Hepatocyte (in vitro differentiated cells): ENCODE data around the gene FSD2. TPM values are rescaled to one million over a fixed set of nuclear protein-coding genes. Genes with fewer than 3 reads are reported as not detected.

ENCODE experiments used
- DNase-seq: peaks from one replicate; pipeline ENCODE4 v3.0.0-alpha.2; 2016; ENCODE audit warnings: low spot score
- H2AFZ ChIP-seq: fragments of 200-600 bp; sonication (generic); 2 replicates; pipeline ENCODE4 v1.6.0; 2016; ENCODE audit warnings: antibody characterized with exemption, mild to moderate bottlenecking
- H3K27ac ChIP-seq: fragments of 200-600 bp; sonication (generic); 2 replicates; pipeline ENCODE4 v1.5.1; 2016; ENCODE audit warnings: mild to moderate bottlenecking
- H3K27me3 ChIP-seq: fragments of 200-600 bp; sonication (generic); 2 replicates; pipeline ENCODE4 v1.6.1; 2016
- H3K36me3 ChIP-seq: fragments of 200-600 bp; sonication (generic); replicated peaks from 2 replicates; pipeline ENCODE4 v1.5.1; 2016; ENCODE audit warnings: low read depth; ENCODE audit not compliant: insufficient read depth
- H3K4me1 ChIP-seq: fragments of 200-600 bp; sonication (generic); 2 replicates; pipeline ENCODE4 v1.5.1; 2016; ENCODE audit warnings: mild to moderate bottlenecking, moderate library complexity; ENCODE audit not compliant: insufficient read depth
- H3K4me2 ChIP-seq: fragments of 200-600 bp; sonication (generic); 2 replicates; pipeline ENCODE4 v1.6.0; 2016
- H3K4me3 ChIP-seq: fragments of 200-600 bp; sonication (generic); 2 replicates; pipeline ENCODE4 v1.5.1; 2016; ENCODE audit warnings: mild to moderate bottlenecking
- H3K79me2 ChIP-seq: fragments of 200-600 bp; sonication (generic); 2 replicates; pipeline ENCODE4 v1.6.0; 2017; ENCODE audit warnings: mild to moderate bottlenecking
- H3K9me2 ChIP-seq: fragments of 200-600 bp; sonication (generic); replicated peaks from 2 replicates; pipeline ENCODE4 v1.6.0; 2017; ENCODE audit warnings: mild to moderate bottlenecking; ENCODE audit not compliant: insufficient read depth
- H3K9me3 ChIP-seq: fragments of 200-600 bp; sonication (generic); 2 replicates; pipeline ENCODE4 v1.5.1; 2016; ENCODE audit warnings: low read depth, mild to moderate bottlenecking
- H4K20me1 ChIP-seq: fragments of 200-600 bp; sonication (generic); 2 replicates; pipeline ENCODE4 v1.6.0; 2016; ENCODE audit warnings: mild to moderate bottlenecking; ENCODE audit not compliant: insufficient read depth, poor library complexity, severe bottlenecking
- CTCF ChIP-seq: fragments of 200-600 bp; sonication (generic); IDR thresholded peaks from 2 replicates; pipeline ENCODE4 v1.5.1; 2016; ENCODE audit warnings: antibody characterized with exemption, mild to moderate bottlenecking; ENCODE audit not compliant: poor library complexity
- EZH2 ChIP-seq: fragments of 200-600 bp; sonication (generic); IDR thresholded peaks from 2 replicates; pipeline ENCODE4 v1.6.1; 2016; ENCODE audit warnings: antibody characterized with exemption, mild to moderate bottlenecking, borderline replicate concordance
- EZH2phosphoT487 ChIP-seq: fragments of 200-600 bp; sonication (generic); IDR thresholded peaks from one replicate; pipeline ENCODE4 v1.6.1; 2018; ENCODE audit warnings: antibody characterized with exemption, mild to moderate bottlenecking, low read depth, moderate library complexity; ENCODE audit not compliant: unreplicated experiment, severe bottlenecking
- whole genome bisulfite sequencing: methylation state at CpG from one replicate; pipeline ENCODE4 v1.1.6; 2016; ENCODE audit warnings: low lambda C conversion rate; ENCODE audit errors: missing lambda C conversion rate; 5-methylcytosine and 5-hydroxymethylcytosine counted together
- polyA plus RNA-seq: library from polyadenylated mRNA; unstranded; fragments of >200 nt; fragmentation: Nextera tagmentation; extraction: Ambion mirVana; gene quantifications from 2 replicates; pipeline ENCODE4 v1.2.1, GENCODE V29; 2016
- total RNA-seq: library from RNA; depleted of rRNA; stranded (reverse); fragments of >200 nt; gene quantifications from 2 replicates; pipeline ENCODE4 v1.2.3, GENCODE V29; 2014

FSD2 gene
- total and polyA plus RNA-seq, 2 experiments from 2014 or later, result 0.06 TPM; not detected in 1

DNA sequence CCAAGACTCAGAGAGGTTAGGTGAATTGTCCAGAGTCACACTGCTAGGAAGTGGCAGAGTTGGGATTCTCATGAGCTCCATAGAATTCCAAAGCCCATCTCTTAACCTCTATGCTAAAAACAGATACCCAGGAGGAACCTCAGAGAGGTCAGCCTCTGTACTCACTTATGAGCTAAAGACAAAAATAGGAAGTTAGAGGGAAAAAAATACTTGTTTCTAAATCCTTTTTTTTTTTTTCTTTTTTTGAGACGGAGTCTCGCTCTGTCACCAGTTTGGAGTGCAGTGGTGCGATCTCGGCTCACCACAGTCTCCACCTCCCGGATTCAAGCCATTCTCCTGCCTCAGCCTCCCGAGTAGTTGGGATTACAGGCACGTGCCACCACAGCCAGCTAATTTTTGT is 31.4 kb downstream of the FSD2 start:
- no peak overlapping the region for H3K27ac ChIP-seq
- H3K36me3 ChIP-seq, result no peaks in the 10 kb centered on the region
- WGBS, result 92% methylated on average over 6 of the region's 7 CpGs
- no peak overlapping the region for H3K4me2 ChIP-seq
- no peak overlapping the region for H2AFZ ChIP-seq
- H4K20me1 ChIP-seq, result no peaks in the 10 kb centered on the region
- no peaks in the 10 kb centered on the region for H3K4me1 ChIP-seq
- no peaks in the 10 kb centered on the region for H3K9me3 ChIP-seq
- no peaks in the 10 kb centered on the region for H3K9me2 ChIP-seq
- TF ChIP-seq CTCF (no peak), EZH2 (no peak), EZH2phosphoT487 (no peak)
- no peaks in the 10 kb centered on the region for H3K27me3 ChIP-seq
- no peak overlapping the region for H3K4me3 ChIP-seq
- H3K79me2 ChIP-seq, result no peaks in the 10 kb centered on the region
- no peak for DNase-seq

DNA sequence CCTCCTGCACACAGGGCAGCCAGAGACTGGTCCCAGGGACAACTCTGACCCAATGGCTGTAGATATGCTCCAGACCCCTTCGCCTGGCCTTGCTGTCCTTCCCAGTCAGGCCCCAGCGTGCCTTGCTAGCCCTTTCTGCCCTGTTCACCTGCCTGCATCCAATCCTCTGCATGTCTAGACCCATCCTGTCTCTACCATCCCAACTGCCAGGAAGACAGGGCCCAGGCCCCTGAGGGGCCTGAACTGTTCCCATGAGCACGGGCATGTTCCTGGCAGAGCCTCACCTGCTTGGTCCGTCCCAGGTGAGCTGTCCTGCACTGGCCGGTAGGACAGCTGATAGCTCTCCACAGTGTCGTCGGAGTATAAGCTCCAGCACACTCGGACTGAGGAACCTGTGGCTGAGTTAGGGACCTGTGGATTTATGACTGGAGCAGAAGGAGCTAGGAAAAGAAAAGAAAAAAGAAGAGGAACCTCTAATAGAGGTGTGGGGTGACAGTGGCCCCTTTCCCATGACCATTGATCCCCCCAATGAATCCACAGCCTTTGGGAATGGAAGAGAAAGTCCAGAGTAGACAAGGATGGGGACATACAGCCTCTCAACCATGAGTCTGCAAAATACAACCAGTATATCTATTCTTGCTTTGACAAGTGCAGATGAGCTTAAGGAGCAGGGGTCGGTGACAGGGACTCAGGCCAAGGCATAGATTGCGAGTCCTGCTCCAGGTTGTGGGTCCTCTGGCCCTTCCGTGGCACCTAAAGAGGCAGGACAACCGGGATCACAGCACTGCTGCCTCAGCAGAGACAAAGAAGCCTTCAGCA is 33.9 kb downstream of the FSD2 start:
- Histone ChIP-seq H3K36me3 (no peaks in the 10 kb centered on the region), H3K79me2 (no peaks in the 10 kb centered on the region), H3K27me3 (no peaks in the 10 kb centered on the region), H3K4me1 (no peaks in the 10 kb centered on the region), H3K4me2 (no peak overlapping the region), H2AFZ (no peak overlapping the region), H3K27ac (no peak overlapping the region), H4K20me1 (no peaks in the 10 kb centered on the region), H3K9me3 (no peaks in the 10 kb centered on the region), H3K9me2 (no peaks in the 10 kb centered on the region), H3K4me3 (no peak overlapping the region)
- TF ChIP-seq EZH2 (no peak), CTCF (no peak), EZH2phosphoT487 (no peak)
- no peak for DNase-seq
- WGBS, result 94% methylated on average over 12 of the region's 12 CpGs

- Histone ChIP-seq H3K4me2 (no peak overlapping the region), H3K9me2 (no peaks in the 10 kb centered on the region), H2AFZ (no peak overlapping the region), H3K4me3 (no peak overlapping the region), H3K9me3 (no peaks in the 10 kb centered on the region), H4K20me1 (no peaks in the 10 kb centered on the region), H3K27ac (no peak overlapping the region), H3K4me1 (no peaks in the 10 kb centered on the region), H3K36me3 (no peaks in the 10 kb centered on the region), H3K79me2 (no peaks in the 10 kb centered on the region), H3K27me3 (no peaks in the 10 kb centered on the region)
- WGBS, result 66% methylated on average over 4 of the region's 4 CpGs
- DNase-seq, result peak; percentile 19
- no peak for TF ChIP-seq EZH2
- TF ChIP-seq CTCF, result no peak
- no peak for TF ChIP-seq EZH2phosphoT487
Measured at GRCh38 chr15:82768414-82769054, 37.3 kb downstream of the FSD2 start.
